A673 (cell line): ENCODE data around the gene HYOU1.

ENCODE experiments used
- EZH2 ChIP-seq: fragments of 200-600 bp; sonication (generic); IDR thresholded peaks from 2 replicates; pipeline ENCODE4 v1.6.1; 2017; ENCODE audit warnings: borderline replicate concordance, low read depth, mild to moderate bottlenecking, mixed read lengths, antibody characterized with exemption, low read length; ENCODE audit not compliant: poor library complexity, severe bottlenecking
- TF ChIP-seq, protein P1 (sequence below): fragments of 300-800, 200-600 bp; sonication (generic); conservative IDR thresholded peaks from 2 replicates; pipeline ENCODE4 v1.5.1; 2017; ENCODE audit warnings: low read depth, mild to moderate bottlenecking, antibody characterized with exemption, low read length, moderate library complexity, mixed read lengths

DNA sequence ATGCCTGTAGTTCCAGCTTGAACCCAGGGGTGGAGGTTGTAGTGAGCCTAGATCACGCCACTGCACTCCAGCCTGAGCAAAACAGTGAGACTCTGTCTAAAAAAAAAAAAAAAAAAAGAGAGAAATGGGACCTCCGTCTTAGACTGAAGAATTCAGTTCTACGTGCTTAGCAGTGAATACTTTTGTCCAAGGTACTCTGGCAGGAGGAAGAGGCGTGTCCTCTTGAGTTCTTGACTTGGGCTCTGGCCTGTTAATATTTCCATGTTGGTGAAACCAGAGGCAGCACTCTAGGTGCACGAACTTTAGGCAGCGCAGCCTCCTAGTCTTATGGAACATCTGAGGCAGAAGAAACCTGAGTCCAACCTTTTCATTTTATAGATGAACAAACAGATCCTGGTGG, 30.1 kb upstream of the HYOU1 start:
- TF ChIP-seq, protein P1, sequence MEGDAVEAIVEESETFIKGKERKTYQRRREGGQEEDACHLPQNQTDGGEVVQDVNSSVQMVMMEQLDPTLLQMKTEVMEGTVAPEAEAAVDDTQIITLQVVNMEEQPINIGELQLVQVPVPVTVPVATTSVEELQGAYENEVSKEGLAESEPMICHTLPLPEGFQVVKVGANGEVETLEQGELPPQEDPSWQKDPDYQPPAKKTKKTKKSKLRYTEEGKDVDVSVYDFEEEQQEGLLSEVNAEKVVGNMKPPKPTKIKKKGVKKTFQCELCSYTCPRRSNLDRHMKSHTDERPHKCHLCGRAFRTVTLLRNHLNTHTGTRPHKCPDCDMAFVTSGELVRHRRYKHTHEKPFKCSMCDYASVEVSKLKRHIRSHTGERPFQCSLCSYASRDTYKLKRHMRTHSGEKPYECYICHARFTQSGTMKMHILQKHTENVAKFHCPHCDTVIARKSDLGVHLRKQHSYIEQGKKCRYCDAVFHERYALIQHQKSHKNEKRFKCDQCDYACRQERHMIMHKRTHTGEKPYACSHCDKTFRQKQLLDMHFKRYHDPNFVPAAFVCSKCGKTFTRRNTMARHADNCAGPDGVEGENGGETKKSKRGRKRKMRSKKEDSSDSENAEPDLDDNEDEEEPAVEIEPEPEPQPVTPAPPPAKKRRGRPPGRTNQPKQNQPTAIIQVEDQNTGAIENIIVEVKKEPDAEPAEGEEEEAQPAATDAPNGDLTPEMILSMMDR = no peak
- TF ChIP-seq EZH2 = no peak
